Bronchial epithelial cell (primary cell): ENCODE data around the gene CDK10. TPM values are rescaled to one million over a fixed set of nuclear protein-coding genes. Genes with fewer than 3 reads are reported as not detected.

Source experiments
- DNase-seq: peaks from one replicate; pipeline ENCODE4 v3.0.0-alpha.2; 2010; ENCODE audit warnings: low read depth
- FAIRE-seq: peaks from 2 replicates; lab custom pipeline; 2011; peaks lifted over from hg19 to GRCh38; lab: Jason Lieb, UNC
- H3K27me3 ChIP-seq: 2 replicates; pipeline ENCODE4 v1.5.1; 2011; ENCODE audit warnings: low read length; ENCODE audit not compliant: control insufficient read depth, insufficient read depth
- H3K36me3 ChIP-seq: 2 replicates; pipeline ENCODE4 v1.5.1; 2011; ENCODE audit warnings: low read length; ENCODE audit not compliant: control insufficient read depth, insufficient read depth
- H3K4me3 ChIP-seq: 2 replicates; pipeline ENCODE4 v1.5.1; 2011; ENCODE audit warnings: mild to moderate bottlenecking, low read depth, low read length, control low read depth
- total RNA-seq: library from RNA; depleted of rRNA; stranded (reverse); fragments of >200 nt; gene quantifications from 2 replicates; pipeline ENCODE4 v1.2.1, GENCODE V29; 2014
- TF ChIP-seq, protein P1 (sequence below): IDR thresholded peaks from 2 replicates; pipeline ENCODE4 v1.5.1; 2011; ENCODE audit warnings: mild to moderate bottlenecking, moderate library complexity, low read length, control low read depth, inconsistent platforms; ENCODE audit not compliant: insufficient read depth, severe bottlenecking

CDK10 gene
- total RNA-seq, 1 donor from 2014 or later: 280 TPM

DNA sequence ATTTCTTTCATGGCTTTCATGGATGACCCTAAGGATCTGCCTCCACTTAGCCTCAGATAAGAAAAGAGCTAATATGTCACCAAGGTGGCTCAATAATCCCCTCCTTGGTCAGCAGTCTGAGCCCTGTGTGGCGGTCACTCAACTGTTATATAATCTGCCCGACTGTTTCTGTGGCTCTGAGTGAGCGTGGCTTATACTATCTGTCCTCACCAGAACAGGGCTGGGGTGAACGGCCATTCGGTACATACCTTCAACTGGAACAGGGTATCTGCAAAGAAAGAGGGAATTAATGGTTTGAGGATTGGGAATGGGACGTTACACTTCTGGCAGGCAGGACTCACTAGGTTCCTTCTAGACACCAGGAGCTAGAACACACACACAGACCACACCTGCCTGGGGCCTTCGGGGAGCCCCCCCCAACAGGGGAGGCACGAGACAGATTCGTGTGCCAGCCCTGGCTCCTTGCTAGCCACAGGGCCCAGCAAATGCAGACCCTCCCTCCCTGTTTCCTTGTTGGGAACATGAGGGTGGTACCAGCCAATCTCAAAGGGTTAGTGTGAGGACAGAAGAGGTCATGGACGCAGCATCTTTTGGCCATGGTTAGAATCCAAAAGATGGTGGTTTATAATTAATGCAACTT is 32.7 kb upstream of the CDK10 start:
- Histone ChIP-seq H3K27me3 (no peaks in the 10 kb centered on the region), H3K36me3 (peaks cover 6% of the 10 kb centered on the region), H3K4me3 (no peak overlapping the region)
- FAIRE-seq: no peak
- TF ChIP-seq, protein P1, sequence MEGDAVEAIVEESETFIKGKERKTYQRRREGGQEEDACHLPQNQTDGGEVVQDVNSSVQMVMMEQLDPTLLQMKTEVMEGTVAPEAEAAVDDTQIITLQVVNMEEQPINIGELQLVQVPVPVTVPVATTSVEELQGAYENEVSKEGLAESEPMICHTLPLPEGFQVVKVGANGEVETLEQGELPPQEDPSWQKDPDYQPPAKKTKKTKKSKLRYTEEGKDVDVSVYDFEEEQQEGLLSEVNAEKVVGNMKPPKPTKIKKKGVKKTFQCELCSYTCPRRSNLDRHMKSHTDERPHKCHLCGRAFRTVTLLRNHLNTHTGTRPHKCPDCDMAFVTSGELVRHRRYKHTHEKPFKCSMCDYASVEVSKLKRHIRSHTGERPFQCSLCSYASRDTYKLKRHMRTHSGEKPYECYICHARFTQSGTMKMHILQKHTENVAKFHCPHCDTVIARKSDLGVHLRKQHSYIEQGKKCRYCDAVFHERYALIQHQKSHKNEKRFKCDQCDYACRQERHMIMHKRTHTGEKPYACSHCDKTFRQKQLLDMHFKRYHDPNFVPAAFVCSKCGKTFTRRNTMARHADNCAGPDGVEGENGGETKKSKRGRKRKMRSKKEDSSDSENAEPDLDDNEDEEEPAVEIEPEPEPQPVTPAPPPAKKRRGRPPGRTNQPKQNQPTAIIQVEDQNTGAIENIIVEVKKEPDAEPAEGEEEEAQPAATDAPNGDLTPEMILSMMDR: no peak
- no peak for DNase-seq

DNA sequence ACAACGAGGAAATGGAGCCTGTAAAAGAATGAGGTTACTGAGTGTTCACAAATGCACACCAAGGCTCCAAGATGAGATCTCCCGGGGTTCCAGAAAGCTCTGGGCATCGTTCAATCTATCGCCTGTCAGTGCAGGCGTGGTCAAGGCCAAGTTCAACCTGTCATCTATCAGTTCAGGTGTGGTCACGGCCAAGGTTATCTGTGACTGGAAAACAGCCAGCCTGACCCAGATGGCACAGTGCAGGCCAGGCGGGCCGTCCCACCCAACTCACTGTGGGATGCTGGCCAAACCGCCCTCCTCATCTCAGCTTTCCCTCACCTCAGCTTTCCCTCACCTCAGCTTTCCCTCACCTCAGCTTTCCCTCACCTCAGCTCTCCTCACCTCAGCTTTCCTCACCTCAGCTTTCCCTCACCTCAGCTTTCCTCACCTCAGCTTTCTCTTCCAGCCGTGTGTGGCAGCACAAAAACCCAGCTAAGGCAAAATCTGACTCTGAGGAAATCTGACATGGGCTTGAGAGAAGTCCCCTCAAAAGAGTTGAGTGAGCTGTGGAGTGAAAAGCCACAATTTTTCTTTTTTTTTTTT is 31.3 kb upstream of the CDK10 start:
- TF ChIP-seq, protein P1: no peak
- Histone ChIP-seq H3K4me3 (no peak overlapping the region), H3K27me3 (no peaks in the 10 kb centered on the region), H3K36me3 (peaks cover 6% of the 10 kb centered on the region)
- FAIRE-seq (no peak), DNase-seq (no peak)

DNA sequence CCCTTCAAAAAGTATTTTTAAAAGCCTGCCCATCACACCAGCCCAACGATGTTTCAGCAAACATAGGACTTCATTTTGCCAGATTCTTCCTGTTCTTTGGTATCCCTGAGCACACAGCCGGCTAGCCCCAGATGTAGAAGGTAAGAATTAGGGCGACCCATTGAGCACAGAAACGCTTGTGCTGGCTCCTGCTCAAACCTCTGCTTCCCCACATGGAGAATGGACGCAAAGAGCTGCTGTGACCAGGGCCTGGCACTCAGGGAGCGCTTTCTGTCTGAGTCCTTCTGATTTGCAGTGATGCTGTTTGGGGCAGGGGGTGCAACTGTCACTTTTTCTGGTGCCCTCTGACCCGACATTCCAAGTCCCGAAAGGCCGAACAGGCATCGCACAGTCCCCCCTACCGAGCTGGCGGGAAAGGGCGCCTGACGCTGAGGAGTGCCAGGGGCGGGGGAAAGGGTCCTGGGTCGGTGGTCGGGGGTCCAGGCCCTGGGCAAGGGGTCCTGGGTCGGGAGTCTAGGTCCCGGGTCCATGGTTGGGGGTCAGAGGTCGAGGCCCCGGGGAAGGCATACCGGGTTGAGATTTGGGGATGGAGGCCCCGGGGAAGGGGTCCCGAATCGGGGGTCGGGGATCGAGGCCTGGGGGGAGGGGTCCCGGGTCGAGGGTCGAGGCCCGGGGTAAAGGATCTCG is 29.9 kb upstream of the CDK10 start:
- DNase-seq: no peak
- H3K27me3 ChIP-seq: no peaks in the 10 kb centered on the region
- TF ChIP-seq, protein P1: no peak
- H3K4me3 ChIP-seq: peak overlapping the region; percentile 98
- peaks cover 8% of the 10 kb centered on the region for H3K36me3 ChIP-seq
- no peak for FAIRE-seq

DNA sequence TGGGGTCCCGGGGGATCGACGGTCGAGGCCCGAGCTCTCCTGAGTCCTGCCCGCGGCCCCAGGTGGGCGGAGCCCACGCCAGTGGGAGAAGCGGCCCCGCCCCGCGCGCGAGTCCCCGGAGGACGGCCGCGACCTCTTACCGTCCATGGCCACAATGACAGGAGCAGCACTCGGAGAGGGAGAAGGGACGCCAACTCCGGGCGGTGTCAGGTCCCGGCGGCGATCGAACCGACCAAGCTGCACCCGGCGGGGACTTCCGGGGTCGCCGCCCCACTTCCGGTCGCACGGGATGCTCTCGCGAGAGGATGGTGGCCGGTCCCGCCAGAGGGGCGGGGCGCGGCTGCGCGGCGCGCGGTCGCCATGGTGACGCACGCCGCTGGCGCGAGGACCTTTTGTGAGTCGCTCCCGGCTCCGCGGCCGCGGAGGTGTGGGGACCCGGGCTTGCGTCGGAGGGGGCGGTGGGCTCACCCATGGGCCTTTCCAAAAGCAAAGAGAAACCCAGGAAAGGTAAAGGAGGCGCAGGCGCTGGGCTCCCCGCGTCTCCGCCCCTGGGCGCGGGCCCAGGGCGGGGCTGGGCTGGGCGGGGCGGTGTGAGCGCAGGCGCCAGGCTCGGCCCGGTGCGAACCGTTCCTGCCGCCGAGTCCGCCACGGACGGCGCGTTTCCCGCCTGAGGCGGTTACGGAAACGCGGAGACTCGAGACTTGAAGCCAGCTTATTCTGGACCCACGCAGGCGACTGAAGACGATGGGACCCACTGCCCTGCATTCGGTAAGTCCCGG is 28.9 kb upstream of the CDK10 start, which contains the start of the genes CHMP1A and SPATA33:
Gene CHMP1A, minus strand, starts transcription at position 267 of the 779 bp plus-strand sequence. Its CDS starts 120 bp downstream, at position 147.
Gene SPATA33, plus strand, starts transcription at position 395 of the 779 bp plus-strand sequence. Its CDS starts 76 bp downstream, at position 471.
- TF ChIP-seq, protein P1: no peak
- Histone ChIP-seq H3K27me3 (no peaks in the 10 kb centered on the region), H3K4me3 (peak within 1 kb of the TSS; percentile 98), H3K36me3 (peaks cover 8% of the 10 kb centered on the region)
- FAIRE-seq: no peak
- peak; percentile 59 for DNase-seq

DNA sequence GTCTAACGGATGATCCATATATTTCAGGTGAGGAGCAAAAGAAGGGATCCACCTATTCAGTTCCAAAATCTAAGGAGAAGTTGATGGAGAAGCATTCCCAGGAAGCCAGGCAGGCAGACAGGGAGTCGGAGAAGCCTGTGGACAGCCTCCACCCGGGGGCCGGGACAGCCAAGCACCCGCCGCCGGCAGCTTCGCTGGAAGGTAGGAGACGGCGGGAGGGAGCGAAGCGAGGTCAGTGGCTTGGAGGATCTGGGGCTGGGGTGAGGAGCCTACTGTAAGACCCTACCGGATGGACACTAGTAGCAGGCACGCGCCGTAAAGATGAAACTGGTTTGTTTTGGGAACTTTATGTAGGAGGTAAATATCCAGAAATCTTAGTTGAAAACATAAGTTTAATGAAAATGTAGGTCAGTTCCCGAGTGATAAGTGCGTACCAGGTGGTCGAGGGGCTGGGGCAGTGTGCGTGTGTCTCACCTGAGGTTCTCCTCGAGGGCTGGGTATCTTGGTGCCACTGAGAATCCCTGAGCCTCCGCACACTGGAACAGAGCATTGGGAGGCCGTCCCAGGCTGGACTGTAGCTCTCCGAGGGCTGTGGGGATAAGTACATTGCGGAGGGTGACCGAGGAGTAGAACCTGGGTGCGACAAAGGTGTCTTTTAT is 28.1 kb upstream of the CDK10 start:
- DNase-seq (no peak), FAIRE-seq (no peak)
- Histone ChIP-seq H3K36me3 (peaks cover 8% of the 10 kb centered on the region), H3K27me3 (no peaks in the 10 kb centered on the region), H3K4me3 (peak overlapping the region; percentile 98)
- TF ChIP-seq, protein P1: no peak
